Measurements from ENCODE around the gene C2orf92.

DNA sequence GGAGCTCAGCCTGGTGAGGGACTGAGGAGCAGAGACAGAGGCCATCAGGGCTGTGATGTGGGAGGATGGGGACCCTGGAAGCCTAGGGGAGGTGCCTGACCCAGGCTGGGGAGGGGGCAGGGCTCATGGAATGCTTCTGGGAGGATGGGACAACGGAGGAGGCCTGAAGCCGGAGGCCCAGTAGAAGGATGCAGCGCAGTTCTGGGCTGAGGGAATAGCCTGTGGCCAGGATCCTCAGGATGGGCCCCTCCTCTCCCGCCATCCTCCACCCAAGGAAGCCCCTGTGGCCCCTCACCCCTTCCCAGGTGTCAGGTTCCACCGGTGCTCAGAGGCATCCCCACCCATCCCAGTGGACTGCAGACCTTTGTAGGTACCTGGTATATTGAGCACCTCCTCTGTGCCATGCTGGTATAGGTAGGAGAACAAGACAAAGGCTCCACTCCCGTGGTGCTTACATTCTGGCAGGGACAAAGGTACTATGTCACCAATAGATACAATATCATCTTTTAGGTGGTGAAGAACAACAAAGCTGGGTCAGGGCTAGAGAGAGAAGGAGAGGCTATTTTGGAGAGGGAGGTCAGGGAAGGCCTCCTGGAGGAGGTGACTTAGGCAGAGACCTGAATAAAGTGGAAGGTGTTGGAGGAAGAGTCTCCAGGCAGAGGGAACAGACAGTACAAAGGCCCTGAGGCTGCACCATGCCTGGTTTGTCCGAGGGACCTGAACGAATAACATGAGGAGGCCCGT lies 46.6 kb downstream of the C2orf92 start:
- TF ChIP-seq, protein P1, sequence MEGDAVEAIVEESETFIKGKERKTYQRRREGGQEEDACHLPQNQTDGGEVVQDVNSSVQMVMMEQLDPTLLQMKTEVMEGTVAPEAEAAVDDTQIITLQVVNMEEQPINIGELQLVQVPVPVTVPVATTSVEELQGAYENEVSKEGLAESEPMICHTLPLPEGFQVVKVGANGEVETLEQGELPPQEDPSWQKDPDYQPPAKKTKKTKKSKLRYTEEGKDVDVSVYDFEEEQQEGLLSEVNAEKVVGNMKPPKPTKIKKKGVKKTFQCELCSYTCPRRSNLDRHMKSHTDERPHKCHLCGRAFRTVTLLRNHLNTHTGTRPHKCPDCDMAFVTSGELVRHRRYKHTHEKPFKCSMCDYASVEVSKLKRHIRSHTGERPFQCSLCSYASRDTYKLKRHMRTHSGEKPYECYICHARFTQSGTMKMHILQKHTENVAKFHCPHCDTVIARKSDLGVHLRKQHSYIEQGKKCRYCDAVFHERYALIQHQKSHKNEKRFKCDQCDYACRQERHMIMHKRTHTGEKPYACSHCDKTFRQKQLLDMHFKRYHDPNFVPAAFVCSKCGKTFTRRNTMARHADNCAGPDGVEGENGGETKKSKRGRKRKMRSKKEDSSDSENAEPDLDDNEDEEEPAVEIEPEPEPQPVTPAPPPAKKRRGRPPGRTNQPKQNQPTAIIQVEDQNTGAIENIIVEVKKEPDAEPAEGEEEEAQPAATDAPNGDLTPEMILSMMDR (IDR thresholded peaks at IDR 0.05; ENCODE audit: low read depth, low read length, poor library complexity, severe bottlenecking), result no peak
- no peak for TF ChIP-seq EZH2phosphoT487 (IDR thresholded peaks at IDR 0.05; ENCODE audit: borderline replicate concordance, low read length)
